ENCODE measurements around the gene LHB.

The LHB gene

DNA sequence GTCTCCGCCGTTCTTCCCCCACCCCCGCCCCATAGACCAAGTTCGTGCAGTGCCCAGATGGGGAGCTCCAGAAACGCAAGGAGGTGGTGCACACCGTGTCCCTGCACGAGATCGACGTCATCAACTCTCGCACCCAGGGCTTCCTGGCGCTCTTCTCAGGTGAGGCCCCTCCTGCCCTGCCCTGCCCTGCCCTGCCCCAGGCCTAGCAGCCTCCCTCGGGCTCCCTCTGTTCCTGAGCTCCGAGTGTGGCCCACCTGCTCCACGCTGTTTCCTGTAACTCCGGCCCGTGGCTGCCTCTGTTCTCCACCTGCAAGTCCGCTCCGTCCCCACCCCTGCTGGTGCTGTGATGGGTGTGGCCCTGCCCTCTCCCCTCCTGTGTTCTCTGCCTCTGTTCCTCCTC, 6.4 kb downstream of the LHB start:
- DNase-seq (ENCODE audit: low read depth in 2 of 2), result no peak

DNA sequence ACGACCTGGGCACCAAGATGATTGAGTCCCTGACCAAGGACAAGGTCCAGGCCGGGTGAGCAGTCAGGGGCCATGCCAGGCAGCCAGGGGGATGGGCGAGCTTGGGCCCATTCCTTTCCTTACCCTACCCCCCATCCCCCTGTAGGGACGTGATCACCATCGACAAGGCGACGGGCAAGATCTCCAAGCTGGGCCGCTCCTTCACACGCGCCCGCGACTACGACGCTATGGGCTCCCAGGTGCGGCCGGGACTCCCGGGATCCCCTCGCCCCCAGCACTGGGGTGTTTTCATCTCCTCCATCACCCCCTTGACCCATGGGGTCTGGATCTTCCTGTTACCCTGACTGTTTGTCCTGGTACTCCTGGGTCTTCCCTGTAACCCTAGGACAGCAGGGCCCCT, 7.1 kb downstream of the LHB start:
- DNase-seq (ENCODE audit: low read depth in 2 of 2), result no peak

DNA sequence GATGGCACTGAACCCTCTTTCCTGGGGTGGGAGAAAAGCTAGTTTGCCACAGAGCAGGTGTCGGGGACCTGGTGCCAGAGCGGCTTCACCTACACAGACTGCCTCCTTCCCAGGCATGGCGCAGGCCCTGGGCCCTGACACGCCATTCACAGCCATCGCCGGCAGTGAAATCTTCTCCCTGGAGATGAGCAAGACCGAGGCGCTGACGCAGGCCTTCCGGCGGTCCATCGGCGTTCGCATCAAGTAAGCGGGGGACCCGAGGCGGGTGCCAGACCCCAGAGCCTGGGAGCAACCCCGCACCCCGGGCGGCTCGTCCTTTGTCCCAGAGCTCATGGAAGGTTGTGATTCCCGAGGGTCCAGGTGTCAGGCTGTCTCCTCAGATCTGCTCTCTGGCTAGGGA, 10.0 kb downstream of the LHB start:
- no peak for DNase-seq (ENCODE audit: low read depth in 2 of 2)

DNA sequence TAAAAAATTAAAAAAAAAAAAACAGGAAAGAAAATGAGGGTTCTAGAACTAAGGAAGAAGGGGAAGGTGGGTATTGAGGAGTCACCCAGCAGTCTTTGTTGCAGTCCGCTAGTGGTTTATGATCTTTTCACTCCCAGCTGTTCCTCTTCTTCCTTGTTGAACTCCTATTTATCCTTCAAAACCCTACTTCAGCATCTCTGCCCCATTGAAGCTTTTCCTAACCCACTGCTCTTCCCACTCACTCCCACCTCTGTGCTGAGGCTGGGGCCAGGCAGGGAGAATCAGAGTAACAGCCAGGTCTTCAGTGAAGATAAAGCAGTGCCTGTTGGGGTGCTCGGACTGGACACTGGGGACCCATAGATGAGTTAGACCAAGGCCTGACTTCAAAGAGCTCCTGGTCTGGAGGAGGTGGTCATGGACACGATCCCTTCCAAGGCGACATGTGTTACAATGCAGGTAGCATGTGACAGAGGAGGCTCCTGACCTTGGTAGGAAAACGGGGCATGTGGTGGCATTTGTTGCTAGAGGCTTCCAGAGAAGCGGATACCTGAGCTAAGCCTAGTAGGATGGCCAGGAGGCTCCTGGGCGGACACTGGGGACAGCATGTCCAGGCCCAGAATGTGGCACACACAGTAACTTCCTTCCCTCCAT, 11.8 kb downstream of the LHB start:
- no peak for DNase-seq (ENCODE audit: low read depth in 2 of 2)

DNA sequence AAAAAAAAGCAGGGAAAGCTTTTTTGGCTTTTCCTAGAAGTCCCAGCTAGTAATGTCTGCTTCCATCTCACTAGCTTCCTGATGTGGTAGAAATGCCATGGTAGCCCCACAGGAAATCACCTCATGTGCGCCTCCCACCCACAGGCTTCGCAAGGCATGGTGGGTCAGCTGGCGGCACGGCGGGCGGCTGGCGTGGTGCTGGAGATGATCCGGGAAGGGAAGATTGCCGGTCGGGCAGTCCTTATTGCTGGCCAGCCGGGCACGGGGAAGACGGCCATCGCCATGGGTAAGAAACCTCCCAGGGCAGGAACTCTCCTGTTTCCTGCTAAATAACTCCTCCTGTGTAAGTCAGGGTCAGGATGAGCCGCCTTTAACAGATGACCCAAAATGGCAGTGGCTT, 12.8 kb downstream of the LHB start:
- DNase-seq (ENCODE audit: low read depth in 2 of 2), result no peak

DNA sequence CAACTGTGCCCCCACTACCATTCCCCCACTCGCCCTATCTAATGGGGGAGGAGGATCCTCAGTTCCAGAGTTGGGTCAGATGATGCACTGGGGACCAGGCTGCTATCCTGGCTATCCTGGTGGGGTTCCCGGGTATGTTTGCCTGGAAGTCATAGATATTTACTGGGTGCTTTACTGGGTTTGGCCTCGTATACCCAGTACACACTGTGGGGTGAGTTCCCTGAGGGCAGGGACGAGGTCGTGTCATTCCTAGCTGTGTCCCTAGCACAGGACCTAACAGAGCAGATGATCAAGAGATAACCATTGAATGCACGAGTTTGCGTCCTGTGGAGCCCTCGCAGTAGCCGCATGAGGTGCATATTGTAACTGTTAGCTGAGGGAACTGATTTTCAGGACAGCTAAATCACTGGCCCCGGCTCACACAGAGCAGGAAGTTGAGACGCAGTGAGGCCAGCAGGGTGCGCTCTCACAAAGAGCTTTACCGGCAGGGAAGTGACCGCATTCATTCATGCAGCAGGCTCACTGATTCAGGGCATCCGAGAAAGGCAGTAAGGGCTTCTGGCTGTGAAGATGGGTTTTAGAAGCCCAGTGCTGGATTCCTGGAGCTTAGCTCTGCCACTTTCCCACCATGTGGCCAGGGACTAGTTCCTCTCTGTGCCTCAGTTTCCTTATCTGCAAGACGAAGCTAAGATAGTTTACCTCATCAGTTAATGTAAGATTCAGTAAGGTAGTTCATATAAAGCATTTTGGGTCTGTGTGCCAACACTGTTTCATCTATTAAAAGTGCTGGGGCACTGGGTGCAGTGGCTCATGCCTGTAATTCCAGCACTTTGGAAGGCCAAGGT, 17.2 kb downstream of the LHB start:
- peak; percentile 23 to 42 for DNase-seq (ENCODE audit: low read depth in 2 of 2)

DNA sequence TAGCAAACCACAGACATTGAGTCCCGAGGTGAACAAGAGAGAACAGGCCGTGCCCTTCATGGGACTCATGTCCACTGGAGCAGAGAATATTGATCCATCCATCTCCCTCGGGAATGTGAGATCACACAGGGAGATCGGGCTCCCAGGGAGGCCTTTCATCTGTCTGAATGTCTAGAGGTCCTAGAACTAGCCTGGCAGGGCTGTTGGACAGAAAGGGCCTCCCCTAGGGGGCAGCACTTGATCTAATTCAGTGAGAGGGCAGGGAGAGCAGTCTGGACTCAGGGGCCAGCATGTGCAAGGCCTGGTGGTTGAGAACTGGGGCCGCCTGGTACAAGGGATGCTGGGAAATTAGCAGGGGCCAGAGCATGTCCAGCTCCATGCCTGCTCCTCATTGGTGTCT, 18.9 kb downstream of the LHB start:
- no peak for DNase-seq (ENCODE audit: low read depth in 2 of 2)

DNA sequence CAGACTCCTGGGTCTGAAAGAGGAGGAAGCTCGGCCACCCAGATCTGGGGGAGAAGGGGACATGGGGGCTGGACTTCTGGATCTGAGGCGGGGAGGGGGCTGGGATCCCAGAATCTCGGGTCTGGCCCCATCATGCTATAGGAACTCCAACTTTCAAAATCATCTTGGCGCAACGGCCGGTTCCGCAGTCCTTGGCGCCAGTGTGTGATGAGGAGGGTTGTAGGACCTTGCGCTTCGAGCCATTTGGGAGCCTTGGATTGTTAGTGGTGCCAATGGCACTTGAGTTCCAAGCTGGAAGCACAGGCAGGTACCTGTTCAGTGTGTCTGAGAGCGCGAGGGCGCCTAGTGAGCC, 22.9 kb downstream of the LHB start:
- DNase-seq (ENCODE audit: low read depth in 2 of 2), result no peak

DNA sequence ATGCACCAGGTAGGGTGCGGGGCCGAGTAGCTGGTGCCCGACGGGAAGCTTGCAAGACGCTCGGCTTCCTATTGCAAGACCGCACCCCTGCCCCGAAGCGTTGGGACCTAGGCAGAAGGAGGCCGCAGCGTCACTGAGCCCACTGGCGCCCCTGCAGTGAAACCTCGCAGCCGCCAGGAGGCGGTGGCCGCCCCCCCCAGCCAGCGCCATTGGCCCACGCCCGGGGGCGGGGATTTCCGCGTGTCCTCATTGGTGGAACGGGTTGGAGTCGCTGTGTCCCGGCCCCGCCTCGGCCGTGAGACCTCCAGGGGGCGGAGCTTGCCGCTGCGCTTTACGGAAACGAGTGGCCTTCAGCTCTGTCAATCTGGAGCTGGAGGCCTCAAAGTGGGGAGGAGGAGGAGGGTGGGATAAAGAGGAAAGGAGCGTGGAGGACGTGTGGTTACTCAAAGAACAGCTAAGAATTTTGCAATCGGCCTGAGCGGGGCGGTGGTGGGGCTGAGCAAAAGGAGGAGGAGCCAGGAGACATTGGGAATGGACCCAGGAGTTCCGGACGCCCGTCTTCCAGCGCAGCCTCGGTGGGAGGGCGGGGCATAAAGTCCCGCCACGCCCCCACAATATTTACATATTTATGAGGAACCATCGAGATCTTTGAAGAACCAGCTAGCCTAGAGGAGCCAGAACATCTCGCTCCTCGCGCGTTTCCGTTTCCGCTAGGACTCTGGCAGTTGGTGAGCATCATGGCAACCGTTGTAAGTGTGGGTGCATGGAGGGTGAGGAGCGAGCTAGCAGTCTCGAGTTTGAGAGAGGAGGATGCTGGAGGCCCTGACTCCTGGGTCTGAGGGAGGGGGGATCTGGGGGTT, 23.5 kb downstream of the LHB start, which contains the start of the genes GYS1 and RUVBL2:
Gene GYS1 (minus strand): TSS at position 135 of the 860 bp plus-strand sequence. CDS start 197 bp downstream, outside the sequence.
Gene RUVBL2 (plus strand): TSS at position 713 of the 860 bp plus-strand sequence. CDS start 25 bp downstream, at position 738.
- peak; percentile 98 for DNase-seq (ENCODE audit: low read depth in 2 of 2)

DNA sequence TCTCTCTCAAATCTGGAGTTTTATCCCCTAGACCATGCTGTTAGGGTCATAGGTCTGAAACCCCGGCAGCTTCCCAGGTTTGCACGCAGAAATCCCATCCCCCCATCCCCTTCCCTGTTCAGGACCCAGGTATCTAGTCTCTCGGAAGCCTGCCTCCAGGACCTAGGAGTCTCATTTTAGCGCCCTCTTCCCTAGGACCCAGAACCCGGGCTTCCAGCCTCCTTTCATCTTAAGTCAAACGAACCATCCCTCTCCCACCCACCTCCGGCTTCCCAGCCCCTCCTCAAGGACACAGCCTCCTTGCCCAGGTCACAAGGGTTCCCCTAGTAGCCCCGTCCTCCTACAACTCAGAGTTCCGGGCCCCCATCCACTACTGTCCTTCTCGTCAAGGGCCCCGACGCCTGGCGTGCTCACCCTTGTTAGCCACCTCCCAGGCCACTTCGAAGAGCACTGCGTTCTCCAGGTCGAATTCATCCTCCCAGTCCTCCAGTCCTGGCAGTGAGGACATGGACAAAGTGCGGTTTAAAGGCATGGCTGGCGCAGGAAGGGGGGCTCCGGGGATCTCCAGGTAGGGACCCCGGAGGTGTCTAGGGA, 24.2 kb downstream of the LHB start:
- DNase-seq (ENCODE audit: low read depth in 2 of 2), result no peak

DNA sequence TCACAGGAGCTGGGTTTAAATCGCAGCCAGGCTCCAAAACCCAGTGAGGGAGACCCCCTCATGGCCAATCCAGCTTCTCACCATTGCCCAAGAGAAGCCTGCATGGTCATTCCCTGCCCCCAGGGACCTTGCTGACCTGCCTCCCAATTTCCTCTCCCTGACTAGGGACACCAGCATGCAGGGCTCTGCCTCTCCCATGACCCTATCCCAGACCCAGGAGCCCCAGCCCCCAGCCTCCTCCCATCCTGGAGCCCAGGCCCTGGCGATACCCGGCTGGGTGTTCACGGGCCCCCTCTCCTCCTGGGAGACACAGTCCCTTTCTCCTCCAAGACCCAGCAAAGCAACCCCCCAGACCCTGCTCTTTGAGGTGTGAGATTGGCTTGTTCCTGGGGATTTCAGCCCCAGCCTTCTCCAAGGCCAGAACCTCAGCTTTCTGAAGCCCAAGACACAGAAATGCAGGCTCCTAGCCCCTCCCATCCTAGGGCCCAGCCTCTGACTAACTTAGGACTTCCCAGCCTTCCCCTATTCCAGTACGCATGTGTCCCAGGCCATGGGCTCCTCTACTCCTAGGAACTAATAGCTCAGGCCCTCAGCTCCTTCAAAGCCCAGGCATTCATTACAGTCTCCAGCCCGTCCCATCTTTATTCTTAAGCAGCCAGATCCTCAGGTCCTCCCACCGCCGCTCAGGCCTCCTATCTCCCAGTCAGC, 24.9 kb downstream of the LHB start:
- DNase-seq (ENCODE audit: low read depth in 2 of 2), result no peak

DNA sequence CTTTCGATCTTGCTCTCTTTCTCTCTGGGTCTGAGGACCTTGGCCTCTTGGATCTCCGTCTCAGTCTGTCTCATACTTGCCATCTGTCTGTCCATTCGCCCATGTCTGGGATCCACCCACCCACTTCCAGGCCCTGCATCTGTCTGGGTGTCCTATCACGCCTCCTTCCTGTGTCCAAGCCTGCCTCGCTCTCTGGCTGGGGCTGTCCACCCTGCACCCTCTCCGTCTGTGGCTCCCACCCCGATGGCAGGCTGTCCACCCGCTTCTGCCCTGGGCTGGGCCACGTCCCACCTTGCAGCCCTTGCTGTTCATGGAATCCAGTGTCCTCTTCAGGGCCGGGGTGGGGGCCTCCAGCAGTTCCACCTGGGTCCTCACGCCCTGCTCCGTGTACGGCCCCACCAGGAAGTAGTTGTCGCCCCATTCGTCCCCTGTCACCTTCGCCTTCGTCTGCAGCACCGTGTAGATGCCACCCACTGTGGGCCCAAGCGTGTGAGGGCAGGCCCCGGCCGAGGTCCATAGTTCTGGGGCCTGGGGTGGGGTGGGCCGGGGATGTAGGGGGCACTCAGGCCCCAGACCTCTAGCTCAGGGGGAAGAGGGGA, 25.8 kb downstream of the LHB start:
- DNase-seq (ENCODE audit: low read depth in 2 of 2), result no peak

DNA sequence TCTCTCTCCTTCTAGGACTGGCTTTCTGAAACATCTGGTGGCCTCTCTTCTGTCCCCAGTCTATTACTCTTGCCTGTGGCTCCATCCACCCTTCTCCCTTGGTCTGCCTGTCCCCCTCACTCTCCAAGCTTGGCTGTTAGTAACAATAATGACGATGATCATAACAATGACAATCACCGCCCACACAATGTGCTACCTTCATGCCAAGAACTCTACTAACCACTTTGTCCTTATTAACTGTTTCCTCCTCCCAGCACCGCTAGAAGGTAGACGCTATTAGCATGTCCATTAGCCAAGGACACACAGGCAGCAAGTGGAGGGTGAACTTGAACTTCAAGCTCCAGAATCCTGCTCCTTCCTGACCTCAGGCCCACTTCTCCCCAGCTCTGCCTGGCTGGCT, 26.5 kb downstream of the LHB start:
- DNase-seq (ENCODE audit: low read depth in 2 of 2), result no peak

DNA sequence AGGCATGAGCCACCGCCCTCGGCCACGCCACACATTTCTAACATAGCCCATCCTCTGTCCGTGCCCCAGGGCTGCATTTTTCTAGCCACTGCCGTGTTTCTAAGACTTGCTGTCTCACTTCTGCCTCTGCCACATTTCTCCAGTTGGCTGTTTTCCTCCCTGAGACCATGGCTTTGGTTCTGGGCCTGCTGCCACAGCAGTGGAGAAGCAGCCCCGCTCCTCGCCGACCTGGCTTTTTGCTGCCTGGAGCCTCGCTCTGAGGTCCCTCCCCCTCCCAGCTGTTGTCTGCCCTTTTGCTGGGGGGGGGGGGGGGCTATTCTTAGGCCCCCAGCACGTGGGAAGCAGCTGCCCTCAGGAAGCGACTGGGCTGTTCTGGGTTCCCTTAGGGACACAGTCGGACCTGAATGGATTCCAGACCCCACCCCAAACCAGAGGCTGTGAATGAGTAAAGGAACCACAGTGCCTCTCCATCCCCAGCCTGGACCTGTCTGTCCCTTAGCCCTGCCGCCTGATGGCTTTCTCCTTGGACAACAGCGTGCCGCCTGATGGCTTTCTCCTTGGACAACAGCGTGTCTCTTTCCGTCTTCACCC, 27.1 kb downstream of the LHB start:
- no peak for DNase-seq (ENCODE audit: low read depth in 2 of 2)

DNA sequence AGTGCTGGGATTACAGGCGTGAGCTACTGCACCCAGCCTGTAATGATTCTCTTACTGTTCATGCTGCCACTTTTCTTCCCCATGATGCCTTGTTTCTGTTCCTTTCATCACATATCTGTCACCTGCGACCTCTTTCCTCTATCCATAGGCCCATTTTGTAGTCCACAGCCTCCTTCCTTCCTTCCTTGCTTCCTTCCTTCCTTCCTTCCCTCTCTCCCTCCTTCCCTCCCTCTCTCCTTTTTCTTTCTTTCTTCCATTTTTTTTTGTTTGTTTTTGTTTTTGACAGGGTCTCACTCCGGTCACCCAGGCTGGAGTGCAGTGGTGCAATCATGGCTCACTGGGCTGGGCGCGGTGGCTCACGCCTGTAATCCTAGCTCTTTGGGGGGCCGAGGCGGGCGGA, 28.0 kb downstream of the LHB start:
- no peak for DNase-seq (ENCODE audit: low read depth in 2 of 2)

DNA sequence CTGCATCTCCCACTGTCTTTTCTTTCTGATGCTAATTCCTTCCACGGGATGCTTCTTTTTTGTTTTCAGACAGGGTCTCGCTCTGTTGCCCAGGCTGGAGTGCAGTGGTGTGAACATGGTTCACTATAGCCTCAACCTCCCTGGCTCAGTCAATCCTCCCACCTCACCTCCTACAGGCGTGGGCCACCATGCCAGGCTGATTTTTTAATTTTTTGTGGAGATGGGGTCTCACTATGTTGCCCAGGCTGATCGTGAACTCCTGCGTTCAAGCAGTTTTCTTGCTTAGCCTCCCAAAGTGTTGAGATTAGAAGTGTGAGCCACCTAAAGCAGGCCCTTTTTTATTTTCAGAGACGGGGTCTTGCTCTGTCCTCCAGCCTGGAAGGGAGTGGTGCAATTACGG, 28.6 kb downstream of the LHB start:
- DNase-seq (ENCODE audit: low read depth in 2 of 2), result no peak

DNA sequence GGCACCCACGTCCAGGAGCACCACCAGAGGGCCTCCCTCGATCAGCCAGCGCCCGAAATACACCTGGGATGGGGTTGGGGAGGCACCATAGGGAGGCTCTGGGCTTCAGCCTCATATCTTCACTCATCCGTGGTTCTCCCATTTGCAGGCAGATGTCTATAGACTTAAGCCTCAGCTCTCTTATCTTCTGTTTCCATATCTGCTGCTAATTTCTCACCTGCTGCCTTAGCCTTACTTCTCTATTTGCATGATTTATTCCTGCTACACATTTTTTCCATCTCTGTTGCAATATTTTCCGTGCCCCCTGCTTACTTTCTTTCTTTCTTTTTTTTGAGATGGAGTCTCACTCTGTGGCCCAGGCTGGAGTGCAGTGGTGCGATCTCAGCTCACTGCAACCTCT, 29.6 kb downstream of the LHB start:
- DNase-seq (ENCODE audit: low read depth in 2 of 2), result no peak

DNA sequence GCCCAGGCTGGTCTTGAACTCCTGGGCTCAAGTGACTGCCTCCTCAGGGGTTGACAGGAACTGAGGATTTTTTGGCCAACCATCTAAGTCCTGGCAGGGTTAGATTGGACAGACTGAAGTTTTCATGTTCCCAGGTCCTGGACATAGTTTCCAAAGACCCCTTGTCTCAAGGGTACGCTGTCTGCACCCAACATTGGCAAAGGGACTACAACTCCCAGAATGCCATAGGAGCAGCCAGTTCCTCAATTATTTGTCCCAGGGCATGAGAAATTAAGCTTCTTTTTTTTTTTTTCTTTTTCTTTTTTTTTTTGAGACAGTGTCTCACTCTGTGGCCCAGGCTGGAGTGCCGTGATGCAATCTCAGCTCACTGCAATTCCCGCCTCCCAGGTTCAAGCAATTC, 30.7 kb downstream of the LHB start:
- DNase-seq (ENCODE audit: low read depth in 2 of 2), result no peak

DNA sequence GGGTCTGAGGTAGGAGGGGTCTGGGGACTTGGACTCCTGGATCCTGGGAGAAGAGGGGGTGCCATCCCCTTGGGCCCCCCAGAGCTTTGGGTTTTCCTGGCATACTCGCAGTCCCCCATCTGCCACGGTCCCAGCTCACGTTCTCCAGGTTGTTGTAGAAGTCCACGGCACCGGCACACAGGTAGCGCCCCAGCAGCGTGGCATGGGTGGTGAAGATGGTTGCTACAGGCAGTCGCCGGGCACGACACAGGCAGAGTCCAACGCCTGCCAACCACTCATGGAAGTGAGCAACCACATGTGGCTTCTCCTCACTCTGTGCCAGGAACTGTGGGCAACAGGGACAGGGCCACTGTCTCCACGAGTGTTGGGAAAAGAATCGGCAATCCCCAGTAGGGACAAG, 31.2 kb downstream of the LHB start:
- DNase-seq (ENCODE audit: low read depth in 2 of 2), result no peak

DNA sequence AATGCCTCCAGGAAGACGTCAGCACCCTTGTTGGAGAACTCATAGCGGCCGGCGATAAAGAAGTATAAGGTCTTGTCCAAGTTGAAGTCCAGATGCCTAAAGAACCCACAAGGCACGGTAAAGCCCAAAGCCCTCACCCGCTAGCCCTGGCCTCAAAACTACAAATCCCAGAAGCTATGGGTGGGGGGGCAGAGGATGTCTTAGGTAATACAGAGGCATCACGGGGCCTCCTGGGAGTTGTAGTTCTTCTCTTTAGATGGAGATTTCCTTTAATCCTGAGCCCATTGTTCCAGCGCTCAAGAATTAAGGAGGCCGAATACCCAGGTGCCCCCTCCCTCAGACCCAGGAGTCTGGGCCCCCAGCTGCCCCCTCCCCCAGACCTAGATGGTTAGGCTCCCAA, 34.6 kb downstream of the LHB start:
- no peak for DNase-seq (ENCODE audit: low read depth in 2 of 2)

DNA sequence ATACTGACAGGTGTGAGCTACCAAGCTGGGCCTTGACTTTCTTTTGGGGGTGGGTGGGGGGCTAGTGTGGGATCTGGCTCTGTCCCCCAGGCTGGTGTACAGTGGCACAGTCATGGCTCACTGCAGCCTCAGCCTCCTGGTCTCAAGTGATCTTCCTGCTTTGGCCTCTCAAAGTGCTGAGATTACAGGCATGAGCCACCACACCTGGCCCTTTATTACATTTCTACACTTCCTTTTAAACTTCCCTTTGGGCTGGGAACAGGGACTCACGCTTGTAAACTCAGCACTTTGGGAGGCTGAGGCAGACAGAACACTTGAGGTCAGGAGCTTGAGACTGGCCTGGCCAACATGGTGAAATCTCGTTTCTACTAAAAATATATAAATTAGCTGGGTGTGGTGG, 39.8 kb downstream of the LHB start:
- DNase-seq (ENCODE audit: low read depth in 2 of 2), result no peak

All from activated CD8-positive, alpha-beta memory T cell treated with anti-CD3 and anti-CD28 coated beads for 4 hours (primary cell).